MM.1S (cell line): Measurements from ENCODE around the gene NUPR2.

Experiments
- EZH2 ChIP-seq: fragments of 300-600 bp; sonication (generic); optimal IDR thresholded peaks from 2 replicates; pipeline ENCODE3; 2017; ENCODE audit warnings: low read depth, mild to moderate bottlenecking, antibody characterized with exemption, low read length, mixed read lengths
- EZH2phosphoT487 ChIP-seq: fragments of 300-600 bp; sonication (generic); IDR thresholded peaks from 2 replicates; pipeline ENCODE4 v1.6.1; 2018; ENCODE audit warnings: antibody characterized with exemption, low read length
- TF ChIP-seq, protein P1 (sequence below): fragments of 300-600 bp; sonication (generic); IDR thresholded peaks from 2 replicates; pipeline ENCODE4 v1.5.1; 2016; ENCODE audit warnings: antibody characterized with exemption, low read length, mixed read lengths

DNA sequence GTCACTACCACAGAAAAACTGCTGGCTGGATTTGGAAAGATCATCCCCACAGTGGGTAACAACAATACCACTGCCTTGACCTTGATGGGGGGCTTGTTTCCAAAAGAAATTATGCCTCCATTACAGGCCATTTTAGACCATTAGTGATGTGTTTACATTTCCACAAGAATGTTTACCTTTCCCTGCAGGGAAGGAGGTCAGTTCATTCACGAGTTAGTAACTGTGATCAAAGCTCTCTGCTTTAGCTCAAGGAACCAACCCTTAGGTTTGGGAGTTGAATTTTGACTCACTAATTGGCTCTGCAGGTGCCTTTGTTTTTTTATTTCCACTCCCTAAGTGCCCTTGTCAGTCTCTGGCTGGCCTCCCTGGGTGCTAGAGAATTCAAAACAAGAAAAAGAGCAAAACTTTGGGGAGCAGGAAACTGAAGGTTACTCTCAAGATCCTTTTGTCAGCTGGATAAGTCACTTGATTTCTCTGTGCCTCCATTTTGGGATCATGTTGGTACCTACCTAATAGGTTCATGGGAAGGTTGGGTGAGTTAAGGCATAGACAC lies 41.1 kb upstream of the NUPR2 start:
- TF ChIP-seq, protein P1, sequence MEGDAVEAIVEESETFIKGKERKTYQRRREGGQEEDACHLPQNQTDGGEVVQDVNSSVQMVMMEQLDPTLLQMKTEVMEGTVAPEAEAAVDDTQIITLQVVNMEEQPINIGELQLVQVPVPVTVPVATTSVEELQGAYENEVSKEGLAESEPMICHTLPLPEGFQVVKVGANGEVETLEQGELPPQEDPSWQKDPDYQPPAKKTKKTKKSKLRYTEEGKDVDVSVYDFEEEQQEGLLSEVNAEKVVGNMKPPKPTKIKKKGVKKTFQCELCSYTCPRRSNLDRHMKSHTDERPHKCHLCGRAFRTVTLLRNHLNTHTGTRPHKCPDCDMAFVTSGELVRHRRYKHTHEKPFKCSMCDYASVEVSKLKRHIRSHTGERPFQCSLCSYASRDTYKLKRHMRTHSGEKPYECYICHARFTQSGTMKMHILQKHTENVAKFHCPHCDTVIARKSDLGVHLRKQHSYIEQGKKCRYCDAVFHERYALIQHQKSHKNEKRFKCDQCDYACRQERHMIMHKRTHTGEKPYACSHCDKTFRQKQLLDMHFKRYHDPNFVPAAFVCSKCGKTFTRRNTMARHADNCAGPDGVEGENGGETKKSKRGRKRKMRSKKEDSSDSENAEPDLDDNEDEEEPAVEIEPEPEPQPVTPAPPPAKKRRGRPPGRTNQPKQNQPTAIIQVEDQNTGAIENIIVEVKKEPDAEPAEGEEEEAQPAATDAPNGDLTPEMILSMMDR: no peak
- no peak for TF ChIP-seq EZH2
- TF ChIP-seq EZH2phosphoT487: no peak
